NCI-H1930 (cell line): ENCODE results near the gene RXFP4.
"Not testable (repeated sequence)": the region's sequence is repeated elsewhere in the genome, so short reads cannot be mapped to it uniquely, and the experiment has no call there.

Source experiments
- DNase-seq, 2 experiments: peaks; one replicate each; lab custom pipeline; 2025; lab: John Stamatoyannopoulos, UW

RXFP4 gene

DNA sequence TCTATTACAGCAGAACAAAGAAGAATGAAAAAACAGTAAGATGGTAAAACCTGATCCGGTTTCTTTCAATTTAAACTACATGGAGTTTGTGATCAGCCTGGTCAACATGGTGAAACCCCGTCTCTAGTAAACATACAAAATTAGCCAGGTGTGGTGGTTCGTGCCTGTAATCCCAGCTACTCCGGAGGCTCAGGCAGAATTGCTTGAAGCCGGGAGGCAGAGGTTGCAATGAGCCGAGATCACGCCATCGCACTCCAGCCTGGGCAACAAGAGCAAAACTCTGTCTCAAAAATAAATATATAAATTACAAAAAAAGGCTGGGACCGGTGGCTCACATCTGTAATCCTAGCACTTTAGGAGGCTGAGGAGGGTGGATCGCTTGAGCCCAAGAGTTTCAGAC lies 10.7 kb upstream of the RXFP4 start:
- DNase-seq = not testable (repeated sequence)

DNA sequence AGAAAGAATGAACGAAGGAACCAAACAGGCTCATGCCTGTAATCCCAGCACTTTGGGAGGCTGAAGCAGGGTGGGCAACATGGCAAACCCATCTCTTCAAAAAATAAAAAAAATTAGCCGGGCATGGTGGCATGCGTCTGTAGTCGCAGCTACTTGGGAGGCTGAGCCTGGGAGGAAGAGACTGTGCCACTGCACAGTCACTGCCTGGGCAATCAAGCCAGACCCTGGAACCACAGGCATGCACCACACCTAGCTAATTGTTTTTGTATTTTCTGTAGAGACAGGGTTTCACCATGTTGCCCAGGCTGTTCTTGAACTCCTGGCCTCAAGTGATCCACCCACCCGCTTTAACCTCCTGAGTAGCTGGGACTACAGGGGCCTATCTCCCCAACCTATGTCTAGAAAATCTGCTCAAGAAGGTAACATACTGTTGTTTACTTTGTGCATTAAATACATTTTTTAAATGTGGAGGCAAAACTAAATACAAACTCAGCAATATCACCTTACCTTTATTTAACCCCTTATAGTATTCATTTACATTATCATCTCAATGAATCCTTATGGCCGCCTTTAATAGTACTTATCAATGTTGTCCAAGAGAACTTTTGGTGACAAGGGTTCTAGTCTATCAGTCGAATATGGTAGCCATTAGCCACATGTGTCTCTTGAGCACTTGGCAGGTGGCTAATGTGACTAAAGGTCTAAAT lies 10.0 kb upstream of the RXFP4 start:
- no peak for DNase-seq

DNA sequence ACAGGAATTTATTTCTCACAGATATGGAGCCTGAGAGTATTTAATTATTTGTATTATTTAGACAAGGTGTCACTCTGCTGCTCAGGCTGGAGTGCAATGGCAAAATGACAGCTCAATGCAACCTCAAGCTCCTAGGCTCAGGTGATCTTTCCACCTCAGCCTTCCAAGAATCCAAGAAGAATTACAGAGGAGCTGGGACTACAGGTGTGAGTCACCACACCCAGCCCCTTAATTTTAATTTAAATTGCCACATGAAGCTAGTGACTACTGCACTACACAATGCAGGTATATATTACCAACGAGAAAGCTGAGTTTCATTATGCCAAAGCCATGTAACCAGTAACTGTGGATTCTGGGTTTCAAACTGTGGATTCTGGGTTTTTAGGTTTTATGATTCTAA lies 9.4 kb upstream of the RXFP4 start:
- DNase-seq = no peak

DNA sequence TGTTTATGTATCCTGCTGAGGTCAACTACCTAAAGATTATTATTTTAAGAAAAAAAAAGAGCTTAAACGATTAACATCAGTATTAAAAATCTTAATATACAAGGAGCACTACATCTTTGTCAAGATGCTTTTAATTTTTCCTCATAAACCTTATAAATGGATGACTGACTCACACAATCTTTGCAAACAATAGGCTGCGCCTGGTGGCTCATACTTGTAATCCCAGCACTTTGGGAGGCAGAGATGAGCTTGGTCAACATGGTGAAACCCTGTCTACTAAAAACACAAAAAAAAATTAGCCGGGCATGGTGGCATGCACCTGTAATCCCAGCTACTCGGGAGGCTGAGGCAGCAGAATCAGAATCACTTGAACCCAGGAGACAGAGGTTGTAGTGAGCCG lies 9.0 kb upstream of the RXFP4 start:
- no peak for DNase-seq

DNA sequence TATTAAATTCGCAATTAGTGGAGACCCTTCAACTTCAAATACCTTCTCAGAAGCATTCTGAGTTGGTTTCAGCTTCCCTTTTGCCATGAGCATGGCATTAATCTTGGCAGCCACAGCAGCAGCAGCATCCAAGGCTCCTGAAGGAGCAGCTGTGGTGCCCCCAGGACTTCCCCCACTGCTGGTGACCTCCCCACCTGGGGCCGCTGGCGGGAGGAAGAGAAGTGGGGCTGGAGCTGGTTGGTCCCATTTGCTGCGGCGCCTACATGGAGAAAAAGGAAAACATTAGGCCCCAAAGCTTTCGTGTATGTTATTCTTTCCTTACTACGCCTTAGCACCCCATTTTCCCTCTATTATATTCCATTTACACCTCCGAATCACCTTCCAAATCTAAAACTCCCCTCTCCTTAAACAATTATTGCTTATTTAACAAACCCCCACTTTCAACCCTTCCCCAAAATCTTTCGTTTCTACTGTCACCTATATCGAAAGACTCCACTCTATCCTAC lies 7.8 kb upstream of the RXFP4 start:
- no peak for DNase-seq

DNA sequence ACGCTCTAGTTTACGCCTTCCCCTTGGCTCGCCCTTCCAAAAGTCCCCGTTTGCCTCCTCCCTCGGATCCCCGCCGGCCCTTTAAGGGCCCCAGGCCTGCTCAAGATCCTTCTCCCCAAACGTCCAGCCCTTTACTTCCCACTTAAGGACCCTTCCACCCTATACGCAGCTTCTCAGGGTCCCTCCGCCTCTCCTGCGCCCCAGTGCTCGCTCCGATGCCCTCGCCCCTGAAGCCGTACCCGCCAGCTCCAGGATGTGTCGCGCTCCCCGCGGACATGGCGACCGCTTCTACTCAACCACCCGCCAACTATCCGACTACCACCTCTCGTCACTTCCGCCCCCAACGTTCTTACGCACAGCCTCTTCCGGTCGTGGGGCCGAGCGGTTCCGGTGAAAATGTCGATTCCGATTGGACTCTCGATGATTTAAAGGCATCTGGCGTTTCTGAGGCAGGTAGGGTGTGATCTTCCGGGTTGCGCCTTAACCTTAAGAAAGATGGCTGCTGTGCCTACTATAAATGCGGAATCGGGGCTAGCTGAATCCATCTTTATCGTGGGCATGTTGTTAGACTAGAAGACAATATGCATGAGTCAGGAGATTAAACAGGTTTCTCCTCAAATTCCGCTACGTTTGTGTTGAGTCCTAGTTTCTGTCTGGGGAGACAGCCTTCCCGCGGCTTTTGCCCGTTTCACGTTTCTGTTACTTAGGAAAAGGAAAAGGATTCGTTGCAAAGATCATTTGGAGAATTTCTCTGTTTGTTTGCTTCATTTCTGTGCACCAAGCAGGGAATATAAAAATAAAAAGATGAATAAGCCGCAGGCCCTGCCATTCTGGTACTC lies 7.1 kb upstream of the RXFP4 start, which contains the start of gene KHDC4:
Gene KHDC4 (minus strand): TSS at position 317 of the 839 bp plus-strand sequence. CDS start 40 bp downstream, at position 277.
- DNase-seq = peak; percentile 98 to 99

DNA sequence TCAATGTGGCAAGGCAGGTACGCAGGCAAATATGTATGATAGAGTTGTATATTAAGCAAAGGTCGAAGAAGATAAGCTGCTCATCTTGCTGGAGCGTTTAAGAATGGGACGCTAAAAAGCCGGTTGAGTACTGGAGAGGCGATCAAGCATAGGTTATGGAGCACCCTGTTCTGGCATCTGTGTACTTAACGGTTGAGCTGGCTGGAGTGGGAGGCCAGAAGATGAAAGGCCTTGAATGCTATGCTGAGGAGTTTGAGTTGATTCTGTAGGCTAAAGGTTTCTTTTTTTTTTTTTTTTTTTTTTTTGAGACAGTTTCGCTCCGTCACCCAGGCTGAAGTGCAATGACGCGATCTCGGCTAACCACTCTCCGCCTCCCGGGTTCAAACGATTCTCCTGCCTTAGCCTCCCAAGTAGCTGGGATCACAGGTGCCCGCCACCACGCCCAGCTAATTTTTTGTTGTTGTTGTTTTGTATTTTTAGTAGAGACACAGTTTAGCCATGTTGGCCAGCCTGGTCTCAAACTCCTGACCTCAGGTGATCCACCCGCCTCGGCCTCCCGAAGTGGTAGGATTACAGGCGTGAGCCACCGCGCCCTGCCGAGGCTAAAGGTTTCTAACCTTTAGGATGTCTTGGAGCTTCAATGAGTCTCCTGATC lies 6.4 kb upstream of the RXFP4 start:
- no peak for DNase-seq

DNA sequence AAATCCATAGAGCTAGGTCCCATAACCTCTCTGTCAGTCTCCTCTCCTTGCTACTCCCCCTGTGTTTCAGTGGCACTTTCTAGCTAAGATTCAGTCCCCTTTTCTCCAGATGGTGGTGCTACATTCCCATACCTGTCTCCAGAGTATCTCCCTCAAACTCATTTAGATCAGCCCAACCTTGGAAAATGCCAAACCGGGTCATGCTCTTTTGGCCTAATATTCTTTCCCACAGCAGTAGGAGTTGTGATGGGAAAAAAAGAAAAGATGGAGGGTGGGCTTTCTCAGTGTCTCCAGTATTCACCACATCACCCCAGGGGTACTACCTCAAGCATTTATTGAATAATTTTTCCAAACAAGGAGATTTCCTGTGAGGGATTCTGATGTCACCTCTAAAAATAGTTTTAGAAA lies 3.2 kb upstream of the RXFP4 start:
- DNase-seq = peak in 1 of 2 experiments; percentile 59

DNA sequence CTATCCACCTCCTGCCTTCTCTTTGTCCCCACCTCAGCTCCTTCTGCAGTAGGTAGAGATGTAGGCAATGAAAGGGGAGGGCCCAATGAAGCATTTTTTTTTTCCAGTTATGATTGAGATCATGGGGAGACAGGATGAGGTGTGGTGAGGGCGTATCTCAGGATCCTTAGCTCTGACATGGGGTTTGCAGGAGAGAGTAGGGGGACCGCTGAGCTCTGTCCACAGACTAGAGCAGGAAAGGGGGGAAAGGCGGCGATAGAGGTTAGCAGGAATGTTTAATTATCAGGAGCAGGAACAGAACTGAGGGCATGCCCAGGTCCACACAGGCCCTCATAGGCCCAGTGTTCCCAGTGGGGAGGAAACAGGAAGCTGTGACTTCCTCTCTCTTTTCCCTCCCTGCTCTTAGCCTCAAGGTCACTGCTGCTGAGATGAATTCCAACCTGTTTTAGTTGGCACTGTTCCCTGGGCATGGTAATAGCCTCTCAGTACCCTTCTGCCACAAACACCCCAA lies 901 bp upstream of the RXFP4 start:
- DNase-seq = no peak

DNA sequence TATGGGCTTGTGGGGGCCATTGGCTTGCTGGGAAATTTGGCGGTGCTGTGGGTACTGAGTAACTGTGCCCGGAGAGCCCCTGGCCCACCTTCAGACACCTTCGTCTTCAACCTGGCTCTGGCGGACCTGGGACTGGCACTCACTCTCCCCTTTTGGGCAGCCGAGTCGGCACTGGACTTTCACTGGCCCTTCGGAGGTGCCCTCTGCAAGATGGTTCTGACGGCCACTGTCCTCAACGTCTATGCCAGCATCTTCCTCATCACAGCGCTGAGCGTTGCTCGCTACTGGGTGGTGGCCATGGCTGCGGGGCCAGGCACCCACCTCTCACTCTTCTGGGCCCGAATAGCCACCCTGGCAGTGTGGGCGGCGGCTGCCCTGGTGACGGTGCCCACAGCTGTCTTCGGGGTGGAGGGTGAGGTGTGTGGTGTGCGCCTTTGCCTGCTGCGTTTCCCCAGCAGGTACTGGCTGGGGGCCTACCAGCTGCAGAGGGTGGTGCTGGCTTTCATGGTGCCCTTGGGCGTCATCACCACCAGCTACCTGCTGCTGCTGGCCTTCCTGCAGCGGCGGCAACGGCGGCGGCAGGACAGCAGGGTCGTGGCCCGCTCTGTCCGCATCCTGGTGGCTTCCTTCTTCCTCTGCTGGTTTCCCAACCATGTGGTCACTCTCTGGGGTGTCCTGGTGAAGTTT lies 550 bp downstream of the RXFP4 start:
- DNase-seq = no peak

DNA sequence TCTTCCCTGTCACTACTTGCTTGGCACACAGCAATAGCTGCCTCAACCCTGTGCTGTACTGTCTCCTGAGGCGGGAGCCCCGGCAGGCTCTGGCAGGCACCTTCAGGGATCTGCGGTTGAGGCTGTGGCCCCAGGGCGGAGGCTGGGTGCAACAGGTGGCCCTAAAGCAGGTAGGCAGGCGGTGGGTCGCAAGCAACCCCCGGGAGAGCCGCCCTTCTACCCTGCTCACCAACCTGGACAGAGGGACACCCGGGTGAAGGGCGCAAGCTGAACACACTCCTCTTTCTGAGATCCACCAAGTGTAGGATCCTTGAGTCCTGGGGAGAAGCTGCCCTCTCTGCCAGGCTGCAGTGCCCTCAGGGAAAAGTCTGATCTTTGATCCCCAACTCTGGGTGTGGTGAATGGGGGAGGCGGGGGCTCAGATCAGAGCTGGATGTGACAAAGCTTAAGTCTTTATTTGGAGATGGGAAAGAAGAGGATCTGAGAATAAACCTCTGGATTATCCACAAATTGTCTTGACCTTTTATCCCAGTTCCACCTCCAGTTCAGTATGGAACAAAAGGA lies 1.2 kb downstream of the RXFP4 start:
- no peak for DNase-seq

DNA sequence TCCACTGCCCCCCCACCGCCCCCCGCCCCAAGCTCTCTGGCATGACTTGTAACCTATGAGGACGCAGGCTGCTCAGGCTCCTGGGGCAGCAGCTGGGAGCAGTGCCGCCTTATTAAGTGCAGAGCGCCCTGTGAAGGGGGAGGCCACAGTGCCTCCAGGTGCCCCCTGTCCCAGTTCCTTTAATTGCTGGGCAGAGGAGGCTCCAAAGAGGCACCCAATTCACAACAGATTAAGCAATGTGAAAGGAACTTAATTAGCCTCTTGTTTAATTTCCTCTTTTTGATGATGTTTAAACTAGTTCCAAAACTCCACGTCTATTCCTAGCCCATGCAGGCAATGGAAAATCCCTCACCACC lies 3.0 kb downstream of the RXFP4 start:
- no peak for DNase-seq

DNA sequence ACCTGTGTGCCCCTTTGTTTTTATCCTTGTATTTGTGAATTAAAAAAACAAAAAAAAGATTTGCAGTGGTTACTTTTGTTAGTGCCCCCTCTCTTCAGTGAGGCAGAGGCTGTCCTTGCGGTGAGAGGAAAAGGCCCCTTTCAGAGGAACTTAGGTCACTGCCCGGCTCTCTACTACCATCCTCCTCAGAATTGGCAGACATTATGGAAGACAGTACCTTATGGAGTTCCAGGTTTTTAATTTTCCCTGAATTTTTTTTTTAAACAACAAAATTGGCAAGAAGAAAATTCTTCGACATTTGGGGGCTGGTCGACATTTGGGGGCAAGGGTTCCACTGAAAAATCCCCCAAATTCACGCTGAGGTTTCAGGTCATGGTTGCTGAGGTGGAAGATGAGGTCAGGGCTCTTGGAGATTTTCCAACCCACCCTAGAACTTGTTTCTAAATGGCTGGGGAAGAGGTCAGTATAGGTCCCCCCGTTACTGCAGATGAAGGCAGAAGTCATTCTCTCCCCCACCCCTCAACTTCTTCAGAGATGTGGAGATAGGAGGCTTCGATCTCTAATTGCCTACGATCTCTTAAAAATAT lies 5.3 kb downstream of the RXFP4 start:
- no peak for DNase-seq

DNA sequence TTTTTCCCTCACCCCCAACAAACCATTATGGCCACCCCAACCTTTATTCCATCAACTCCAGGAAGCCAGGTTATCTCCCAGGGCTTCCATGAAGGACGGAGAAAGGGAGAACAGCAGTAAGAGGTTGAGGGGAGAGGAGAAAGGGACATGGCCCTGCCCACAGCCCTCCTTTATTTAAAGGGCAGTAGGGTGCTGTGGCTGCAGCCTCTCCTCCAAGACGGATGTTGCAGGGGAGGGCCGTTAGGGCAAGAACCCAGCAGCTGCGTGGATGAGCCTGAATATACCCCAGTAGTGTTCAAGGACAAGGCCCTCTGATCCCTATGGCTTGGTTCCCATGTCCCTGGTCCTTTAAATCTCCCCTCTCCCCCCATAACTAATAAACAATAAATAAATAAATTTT lies 5.9 kb downstream of the RXFP4 start:
- no peak for DNase-seq

DNA sequence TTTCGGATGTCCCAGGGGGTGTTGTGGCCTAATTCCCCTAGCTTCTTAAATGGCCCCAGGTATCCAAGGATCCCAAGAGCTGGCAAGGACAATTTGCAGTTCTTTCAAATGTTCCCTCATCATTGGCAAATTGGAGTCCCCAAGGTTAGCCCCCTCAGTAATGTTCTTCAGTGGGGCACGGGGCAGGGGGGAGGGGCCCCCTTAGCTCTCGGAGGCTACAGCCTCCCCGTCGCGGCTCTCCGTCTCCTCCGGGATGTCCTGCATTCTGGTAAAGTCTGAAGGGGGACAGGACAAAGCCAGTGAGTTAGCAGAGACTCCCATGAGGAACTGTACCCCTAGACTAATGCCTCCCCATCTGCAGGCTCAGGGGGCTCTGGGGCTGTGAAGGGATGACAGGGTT lies 6.3 kb downstream of the RXFP4 start:
- no peak for DNase-seq

DNA sequence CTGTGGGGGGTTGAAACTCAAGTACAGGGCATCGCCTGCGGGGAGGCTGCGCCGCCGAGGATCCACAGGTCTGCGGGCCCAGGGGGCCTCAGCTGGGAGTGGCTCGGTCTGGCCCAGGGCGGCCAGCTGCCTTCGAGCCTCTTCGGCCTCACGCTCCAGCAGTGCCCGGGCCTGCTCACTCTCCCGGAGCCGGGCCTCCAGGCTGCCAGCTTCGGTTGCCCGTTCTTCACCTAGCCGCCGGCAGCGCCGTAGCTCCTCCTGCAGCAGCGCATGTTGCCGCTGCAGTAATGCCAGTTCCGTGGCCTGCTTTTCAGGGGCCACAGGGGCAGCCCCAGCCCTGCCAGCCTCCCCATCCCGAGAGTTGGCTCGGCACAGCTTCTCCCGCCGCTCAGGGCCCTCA lies 9.4 kb downstream of the RXFP4 start:
- DNase-seq = no peak

DNA sequence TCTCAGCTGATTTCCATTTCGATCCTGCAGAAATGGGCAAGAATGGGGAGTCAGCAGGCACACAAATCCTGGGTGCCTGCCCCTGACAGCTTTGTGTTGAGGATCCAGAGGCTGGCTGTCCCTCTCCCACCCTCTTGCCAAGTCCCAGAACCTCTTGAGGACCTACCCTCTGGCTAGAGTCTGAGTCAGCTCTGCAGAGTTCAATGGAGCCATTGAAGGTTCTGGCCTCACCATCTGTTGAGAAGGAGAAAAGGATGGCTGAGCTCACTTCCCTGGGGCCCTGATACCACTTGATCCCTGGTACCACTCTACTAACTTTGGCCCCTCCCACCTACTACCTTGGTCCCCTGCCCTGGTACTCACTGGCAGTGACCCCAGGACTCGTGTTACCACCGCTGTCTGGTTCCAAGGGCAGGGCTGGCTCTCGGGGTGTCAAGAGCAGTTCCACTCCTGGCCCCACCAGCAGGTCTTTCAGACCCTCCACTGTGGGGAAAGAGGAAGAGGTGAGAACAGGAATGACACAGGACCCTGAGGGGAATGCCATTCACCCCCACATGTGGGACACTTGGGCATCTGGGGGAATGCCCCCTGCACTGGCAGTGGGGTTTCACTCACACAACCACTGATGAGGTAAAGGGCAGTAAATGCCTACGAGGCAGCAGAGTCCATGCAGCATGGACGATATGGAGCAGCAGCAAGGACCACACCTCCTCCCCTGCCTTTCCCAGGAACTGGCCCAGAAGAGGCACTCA lies 10.5 kb downstream of the RXFP4 start:
- no peak for DNase-seq

DNA sequence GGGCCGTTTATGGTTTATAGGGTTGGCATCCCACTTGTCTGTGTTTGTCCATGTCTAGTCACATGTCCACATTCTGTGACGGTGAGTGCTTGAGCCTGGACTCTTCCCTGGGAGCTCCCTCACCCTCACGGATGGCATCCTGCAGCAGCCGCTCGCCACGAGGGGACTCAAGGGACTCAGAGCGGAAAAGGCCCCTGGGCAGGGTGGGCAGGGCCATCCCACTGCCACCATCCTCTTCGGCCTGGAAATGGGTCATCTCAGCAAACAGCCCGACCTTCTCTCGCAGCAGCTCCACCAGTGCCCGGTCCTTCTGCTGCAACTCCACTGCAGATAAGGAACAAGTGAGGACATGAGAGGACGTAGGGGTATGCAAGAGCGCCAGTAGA lies 11.1 kb downstream of the RXFP4 start:
- DNase-seq = no peak

DNA sequence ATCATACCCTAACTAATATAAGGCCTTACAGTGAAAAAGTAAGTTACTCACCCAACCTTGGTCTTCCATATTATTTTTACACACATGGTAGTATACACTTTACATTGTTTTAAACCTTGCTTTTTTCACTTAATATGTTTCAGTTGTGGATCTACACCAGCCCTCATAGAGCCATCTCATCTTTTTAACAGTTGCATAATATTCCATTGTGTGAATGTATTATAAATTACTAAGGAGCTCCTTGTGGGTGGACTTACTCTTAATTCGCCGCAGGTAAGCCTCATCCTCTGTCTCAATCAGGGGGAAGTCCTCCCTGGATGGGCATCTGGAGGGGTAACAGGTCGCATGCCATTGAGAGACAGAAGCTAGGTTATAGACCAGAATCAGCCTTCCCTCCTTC lies 13.2 kb downstream of the RXFP4 start:
- DNase-seq = no peak

DNA sequence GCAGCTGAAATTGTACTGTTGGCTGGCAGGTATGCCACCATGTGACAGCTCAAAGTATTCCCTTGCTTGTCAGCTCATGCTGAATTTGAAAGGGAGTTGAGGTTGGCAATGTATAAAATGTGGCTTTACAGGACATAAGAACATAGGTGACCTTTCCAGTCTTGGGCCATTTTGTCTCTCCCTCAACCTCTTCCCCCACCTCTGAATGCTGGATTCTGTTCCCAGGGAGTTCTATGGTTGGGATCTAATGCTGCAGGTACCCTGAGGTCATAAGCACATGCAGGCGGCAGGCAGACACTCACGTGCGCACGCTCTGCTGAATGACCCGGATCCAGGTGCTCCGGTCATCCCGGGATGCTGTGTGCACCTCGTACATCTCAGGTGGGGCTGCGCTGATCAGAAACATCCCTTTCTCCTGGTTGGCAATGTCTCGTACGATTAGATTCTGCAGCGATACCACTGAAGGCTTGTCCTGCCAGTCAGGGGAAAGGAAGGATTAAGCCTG lies 16.0 kb downstream of the RXFP4 start:
- no peak for DNase-seq
